LNCAP (cell line): ENCODE data around the gene PIGU.

Experiments used
- TF ChIP-seq, protein P1 (sequence below): fragments of 450-650 bp; IDR thresholded peaks from 2 replicates; pipeline ENCODE4 v1.5.1; 2017; ENCODE audit warnings: mild to moderate bottlenecking

Gene PIGU

DNA sequence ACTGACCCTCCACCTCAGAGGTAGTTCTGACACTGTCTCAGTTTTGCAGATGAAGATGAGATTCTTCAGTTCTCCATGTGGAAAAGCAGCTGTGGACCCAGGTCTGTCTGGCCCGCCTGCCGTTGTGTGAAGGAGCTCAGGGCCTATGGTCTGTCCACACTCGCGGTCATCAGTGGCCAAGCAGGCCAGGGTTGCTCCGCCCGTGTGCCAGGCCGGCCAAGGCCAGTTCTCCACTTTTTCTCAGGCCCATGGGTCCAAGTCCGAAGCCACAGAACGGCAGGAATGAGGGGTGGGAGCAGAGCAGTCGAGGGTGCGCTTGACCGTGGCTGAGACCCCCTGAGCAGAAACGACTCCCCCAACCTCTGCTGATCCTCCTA lies 127.0 kb downstream of the PIGU start:
- TF ChIP-seq, protein P1, sequence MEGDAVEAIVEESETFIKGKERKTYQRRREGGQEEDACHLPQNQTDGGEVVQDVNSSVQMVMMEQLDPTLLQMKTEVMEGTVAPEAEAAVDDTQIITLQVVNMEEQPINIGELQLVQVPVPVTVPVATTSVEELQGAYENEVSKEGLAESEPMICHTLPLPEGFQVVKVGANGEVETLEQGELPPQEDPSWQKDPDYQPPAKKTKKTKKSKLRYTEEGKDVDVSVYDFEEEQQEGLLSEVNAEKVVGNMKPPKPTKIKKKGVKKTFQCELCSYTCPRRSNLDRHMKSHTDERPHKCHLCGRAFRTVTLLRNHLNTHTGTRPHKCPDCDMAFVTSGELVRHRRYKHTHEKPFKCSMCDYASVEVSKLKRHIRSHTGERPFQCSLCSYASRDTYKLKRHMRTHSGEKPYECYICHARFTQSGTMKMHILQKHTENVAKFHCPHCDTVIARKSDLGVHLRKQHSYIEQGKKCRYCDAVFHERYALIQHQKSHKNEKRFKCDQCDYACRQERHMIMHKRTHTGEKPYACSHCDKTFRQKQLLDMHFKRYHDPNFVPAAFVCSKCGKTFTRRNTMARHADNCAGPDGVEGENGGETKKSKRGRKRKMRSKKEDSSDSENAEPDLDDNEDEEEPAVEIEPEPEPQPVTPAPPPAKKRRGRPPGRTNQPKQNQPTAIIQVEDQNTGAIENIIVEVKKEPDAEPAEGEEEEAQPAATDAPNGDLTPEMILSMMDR: no peak

DNA sequence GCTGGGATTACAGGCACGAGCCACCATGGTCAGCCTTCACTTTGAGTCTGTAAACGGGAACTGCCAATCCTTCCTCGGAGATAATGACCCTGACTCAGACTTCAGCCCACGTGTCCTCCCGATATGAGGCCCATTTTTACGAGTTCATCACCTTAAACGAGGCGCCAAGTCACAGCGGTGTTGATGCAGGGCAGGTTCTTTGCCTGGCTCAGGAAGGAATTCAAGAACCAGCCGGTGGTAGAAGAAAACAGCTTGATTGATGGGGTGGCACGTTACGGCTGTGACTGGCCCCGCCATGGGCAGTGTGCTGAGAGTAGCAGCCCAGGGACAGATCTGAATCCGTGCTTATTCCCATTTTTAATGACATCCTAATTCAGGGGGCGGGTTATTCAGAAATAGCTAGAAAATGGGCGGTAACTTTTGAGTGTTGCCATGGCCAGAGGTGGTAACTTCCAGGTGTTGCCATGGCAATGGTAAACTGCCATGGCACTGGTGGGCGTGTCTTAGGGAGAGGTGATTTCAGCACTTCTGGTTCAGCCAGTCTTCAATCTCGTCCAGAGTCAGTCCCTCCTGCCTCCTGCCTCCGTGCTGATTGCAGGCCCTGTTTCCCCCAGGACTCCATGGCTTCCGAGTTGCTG lies 127.5 kb downstream of the PIGU start:
- TF ChIP-seq, protein P1: no peak

DNA sequence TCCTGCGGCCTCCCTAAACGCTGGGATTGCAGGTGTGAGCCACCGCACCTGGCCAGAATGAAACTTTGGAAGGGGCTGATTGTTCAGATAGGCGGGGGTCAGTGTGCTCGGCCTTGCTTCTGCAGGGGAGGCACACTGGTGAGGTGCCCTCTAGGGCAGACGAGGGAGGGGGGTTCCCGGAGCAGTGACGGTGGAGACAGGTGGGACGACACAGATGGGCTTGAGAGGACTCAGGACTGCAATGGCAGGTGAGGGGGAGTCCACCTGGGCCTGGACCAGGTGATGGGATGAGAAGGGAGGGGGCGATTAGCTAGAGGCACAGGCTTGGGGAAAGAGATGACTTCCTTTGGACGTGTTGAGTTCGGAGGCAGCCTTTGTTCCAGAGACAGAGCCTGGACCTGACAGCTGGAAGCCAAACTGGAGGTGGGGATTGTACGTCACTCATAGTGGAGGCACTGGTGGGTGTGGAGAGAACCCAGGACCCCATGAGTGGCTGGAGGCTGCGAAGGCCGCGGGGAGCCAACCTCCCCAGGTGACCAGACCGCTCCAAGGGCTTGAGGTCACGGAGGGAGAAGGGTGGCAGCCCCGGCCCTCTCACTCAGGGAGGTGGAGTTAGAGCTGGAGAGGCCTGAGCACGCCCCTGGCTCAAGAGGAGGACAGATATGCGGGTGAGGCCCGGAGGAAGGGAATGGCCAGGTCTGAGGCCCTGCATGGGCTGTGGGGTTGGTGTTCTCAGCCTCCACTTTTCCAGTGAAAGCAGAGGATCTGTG lies 128.9 kb downstream of the PIGU start:
- TF ChIP-seq, protein P1: no peak

DNA sequence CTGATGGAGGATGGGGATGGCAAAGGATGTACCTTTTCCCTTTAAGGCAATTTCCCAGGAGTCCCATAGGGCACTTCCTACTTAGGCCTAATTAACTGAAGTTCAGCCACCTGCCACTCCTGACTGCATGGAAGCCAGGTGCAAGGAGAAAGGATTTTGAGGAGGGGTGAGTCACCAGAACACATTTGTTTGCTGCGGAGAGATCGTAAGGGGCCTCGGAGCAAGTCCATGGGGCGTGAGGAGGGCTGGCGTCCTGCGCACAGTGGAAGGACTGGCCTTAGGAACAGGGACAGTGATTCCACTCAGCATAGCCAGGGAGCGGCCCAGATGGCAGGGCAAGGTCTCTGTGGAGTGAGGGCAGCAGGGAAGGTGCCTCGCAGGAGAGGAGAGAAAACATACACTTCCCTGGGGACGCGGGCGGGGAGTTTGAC lies 130.1 kb downstream of the PIGU start:
- TF ChIP-seq, protein P1: no peak

DNA sequence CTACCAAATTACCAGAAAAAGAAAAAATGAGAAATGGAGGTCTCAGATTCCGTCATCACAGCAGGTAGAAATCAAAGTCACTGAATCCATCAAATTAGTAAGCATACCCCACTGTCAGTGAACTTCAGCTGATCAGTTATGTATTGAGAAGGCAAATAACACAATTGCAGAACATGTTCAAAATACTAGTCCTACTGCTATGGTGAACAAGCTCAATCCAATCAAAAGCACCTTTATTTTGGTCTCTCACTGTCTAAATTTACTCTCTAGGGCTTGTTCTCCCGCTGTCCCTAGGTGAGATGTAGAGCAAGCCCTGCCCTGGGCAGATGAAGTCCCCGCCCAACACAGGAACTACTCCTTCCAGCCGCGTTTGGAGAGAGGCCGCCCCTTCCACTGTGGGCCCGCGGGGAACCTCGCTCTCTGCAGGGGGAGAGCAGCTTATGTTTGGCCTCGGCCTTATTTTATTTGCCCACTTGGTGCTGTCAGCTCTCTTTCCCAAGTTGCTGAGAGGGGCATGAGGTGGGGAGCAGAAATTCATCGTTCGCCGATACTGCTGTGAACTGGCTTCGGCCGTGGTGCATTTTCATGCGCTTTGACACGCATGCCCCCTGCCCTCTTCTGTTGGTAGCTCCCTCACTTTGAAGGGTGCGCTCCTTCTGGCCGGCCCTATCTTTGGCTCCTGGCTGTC lies 132.6 kb downstream of the PIGU start:
- TF ChIP-seq, protein P1: no peak

DNA sequence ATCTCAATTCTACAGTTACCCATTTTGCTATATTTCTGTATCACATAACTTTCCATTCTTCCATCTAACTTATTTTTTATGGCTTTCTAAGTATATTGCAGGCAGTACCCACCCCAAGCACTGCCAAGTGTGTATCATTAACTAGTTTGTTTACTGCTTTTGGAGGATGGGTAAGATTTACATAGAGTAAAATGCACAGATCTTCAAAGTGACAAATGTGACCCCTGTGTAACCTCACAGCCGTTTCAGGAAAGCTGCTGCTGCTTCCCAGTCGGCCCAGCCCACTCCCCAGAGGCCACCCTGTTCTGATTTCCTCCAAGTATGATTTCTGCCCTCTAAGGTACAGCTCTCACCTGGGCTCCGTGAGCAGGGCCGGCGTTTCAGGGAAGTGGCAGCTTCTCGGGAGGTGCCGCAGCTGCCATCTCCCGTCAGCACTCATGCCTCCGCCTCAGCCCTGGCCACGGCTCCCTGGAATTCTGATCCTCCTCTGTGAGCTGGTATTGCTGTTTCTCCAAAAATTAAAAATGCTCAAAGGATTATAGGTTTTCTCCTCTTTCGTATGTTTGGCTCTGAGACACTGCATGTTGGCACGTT lies 133.3 kb downstream of the PIGU start:
- TF ChIP-seq, protein P1: no peak

DNA sequence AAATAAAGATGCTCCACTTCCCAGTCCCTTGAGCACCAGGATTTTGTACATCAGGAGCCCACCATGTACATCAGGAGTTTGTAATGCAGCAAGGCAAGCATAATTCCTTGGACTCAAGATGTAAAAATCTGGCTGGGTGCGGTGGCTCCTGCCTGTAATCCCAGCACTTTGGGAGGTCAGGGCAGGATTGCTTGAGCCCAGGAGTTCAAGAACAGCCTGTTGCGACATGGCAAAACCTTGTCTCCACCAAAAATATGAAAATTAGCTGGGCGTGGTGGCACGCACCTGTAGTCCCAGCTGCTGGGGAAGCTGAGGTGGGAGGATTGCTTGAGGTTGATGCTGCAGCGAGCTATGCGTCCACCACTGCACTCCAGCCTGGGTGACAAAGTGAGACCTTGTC lies 134.5 kb downstream of the PIGU start:
- TF ChIP-seq, protein P1: no peak
